Uterus (tissue), 4 donors: ENCODE results near the gene CYYR1. TPM values are rescaled to one million over a fixed set of nuclear protein-coding genes. Genes with fewer than 3 reads are reported as not detected.

Experiments
- DNase-seq, 2 donors: peaks; one replicate each; pipeline ENCODE4 v3.0.0-alpha.2; 2019 to 2020
- H3K27ac ChIP-seq, 2 donors: fragments of 200-600 bp; sonication (generic); 1 replicate in 1 of 2; 2 replicates in 1 of 2; pipeline ENCODE4 v1.5.1; 2016 to 2018
- H3K27me3 ChIP-seq, 2 donors: fragments of 200-600 bp; sonication (generic); one replicate each; pipeline ENCODE4 v1.5.1; 2018 to 2019; ENCODE audit warnings: control low read depth in 1 of 2
- H3K36me3 ChIP-seq, 2 donors: fragments of 200-600 bp; sonication (generic); one replicate each; pipeline ENCODE4 v1.5.1; 2019; ENCODE audit warnings: control low read depth in 1 of 2
- H3K4me1 ChIP-seq, 2 donors: fragments of 200-600 bp; sonication (generic); one replicate each; pipeline ENCODE4 v1.5.1; 2018 to 2019; ENCODE audit warnings: control low read depth in 1 of 2
- H3K4me3 ChIP-seq, 2 donors: fragments of 200-600 bp; sonication (generic); 1 replicate in 1 of 2; 2 replicates in 1 of 2; pipeline ENCODE4 v1.5.1; 2018 to 2019; ENCODE audit warnings: mild to moderate bottlenecking in 1 of 2
- H3K9me3 ChIP-seq, 2 donors: fragments of 200-600 bp; sonication (generic); one replicate each; pipeline ENCODE4 v1.5.1; 2019; ENCODE audit warnings: control low read depth in 1 of 2
- CTCF ChIP-seq, 4 experiments: fragments of 200-600 bp in 2 of 4; fragments of 450-650 bp in 2 of 4; sonication (generic) in 2 of 4; IDR thresholded peaks; one replicate each; pipeline ENCODE4 v1.5.1; 2016 to 2019; ENCODE audit warnings: antibody characterized with exemption in 4 of 4, mild to moderate bottlenecking in 2 of 4, moderate library complexity in 1 of 4
- POLR2A ChIP-seq, 2 donors: fragments of 450-650 bp; IDR thresholded peaks; one replicate each; pipeline ENCODE4 v1.6.1; 2016; ENCODE audit warnings: antibody characterized with exemption in 2 of 2, mild to moderate bottlenecking in 1 of 2, moderate library complexity in 1 of 2
- intact Hi-C: fragments of 100-400 bp; cut with DNase I; formaldehyde crosslinking; loops from one replicate; pipeline ENCODE4 v1.15.1; 2023; ENCODE audit warnings: low total_unique reads
- total RNA-seq, 4 donors: library from RNA; depleted of rRNA in 3 of 4; stranded (reverse); fragments of >200 nt in 3 of 4; gene quantifications; one replicate each; pipeline versions ENCODE4 v1.1.0 to v1.2.4, GENCODE V29; 2014 to 2023
- donor health status: DM: yes; HTN: yes; CAD: no.

The CYYR1 gene
- total RNA-seq, 4 donors from 2014 or later, result 15.9 to 83.8 (median 23.7) TPM

DNA sequence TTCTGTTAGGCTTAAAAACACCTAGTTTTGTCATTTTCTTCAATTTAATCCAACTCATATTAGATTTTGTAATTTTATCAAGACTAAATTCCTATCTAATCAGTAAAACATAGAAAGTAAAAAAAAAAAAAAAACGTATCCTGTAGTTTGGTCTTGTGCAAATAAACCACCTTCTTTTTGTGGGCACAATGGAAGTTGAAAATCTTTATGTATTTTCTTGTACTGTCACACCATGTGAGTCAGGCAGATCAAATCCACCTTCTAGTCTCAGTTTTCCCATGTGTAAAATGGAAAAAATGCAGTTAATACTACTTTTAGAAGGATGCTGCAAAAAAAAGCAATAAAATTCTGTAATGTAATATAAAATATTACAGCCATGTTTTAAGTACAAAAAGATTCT, 129.8 kb downstream of the CYYR1 start:
- Histone ChIP-seq H3K9me3 (no peaks in the 10 kb centered on the region), H3K27ac (no peak overlapping the region), H3K4me1 (no peaks in the 10 kb centered on the region), H3K36me3 (no peaks in the 10 kb centered on the region), H3K4me3 (no peak overlapping the region), H3K27me3 (no peaks in the 10 kb centered on the region)
- intact Hi-C loops, result no loop called here
- no peak for DNase-seq
- TF ChIP-seq CTCF (IDR thresholded peaks at IDR 0.05), result no peak
- TF ChIP-seq POLR2A (IDR thresholded peaks at IDR 0.05), result no peak

DNA sequence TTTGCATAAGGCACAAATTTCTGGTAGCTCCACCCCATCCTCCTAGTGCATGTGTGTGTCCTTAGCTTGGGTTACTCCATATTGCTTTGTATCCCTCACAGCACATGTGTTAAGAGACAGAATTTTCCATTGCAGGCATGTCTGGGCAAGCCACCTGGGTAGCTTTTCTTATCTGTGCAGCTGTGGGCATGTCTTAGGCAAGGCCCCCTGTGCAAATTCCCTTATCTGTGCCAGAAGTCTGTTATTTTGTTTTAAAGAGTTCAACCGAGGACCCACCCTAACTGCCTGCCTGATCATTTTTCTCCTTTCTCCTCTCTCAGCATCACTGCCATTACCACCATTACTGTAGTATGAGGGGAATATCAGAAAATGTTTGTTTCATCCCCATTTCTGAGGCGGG, 131.9 kb downstream of the CYYR1 start:
- intact Hi-C loops, result no loop called here

GRCh38 chr21:26438976-26439375, 134.1 kb downstream of the CYYR1 start:
- DNase-seq, result no peak
- intact Hi-C loops, result no loop called here
- Histone ChIP-seq H3K36me3 (no peaks in the 10 kb centered on the region), H3K4me3 (no peak overlapping the region), H3K9me3 (no peaks in the 10 kb centered on the region), H3K27ac (no peak overlapping the region), H3K27me3 (no peaks in the 10 kb centered on the region), H3K4me1 (no peaks in the 10 kb centered on the region)
- TF ChIP-seq CTCF (IDR thresholded peaks at IDR 0.05) (no peak), POLR2A (IDR thresholded peaks at IDR 0.05) (no peak)

More for the DNA sequence above, 131.9 kb downstream of the CYYR1 start:
- H3K36me3 ChIP-seq, result no peaks in the 10 kb centered on the region
- H3K27ac ChIP-seq, result no peak overlapping the region
- no peak overlapping the region for H3K4me3 ChIP-seq
- no peak for DNase-seq
- H3K27me3 ChIP-seq, result no peaks in the 10 kb centered on the region
- H3K4me1 ChIP-seq, result no peaks in the 10 kb centered on the region
- TF ChIP-seq POLR2A (IDR thresholded peaks at IDR 0.05) (no peak), CTCF (IDR thresholded peaks at IDR 0.05) (no peak)
- no peaks in the 10 kb centered on the region for H3K9me3 ChIP-seq

- TF ChIP-seq POLR2A (IDR thresholded peaks at IDR 0.05), result no peak
- no peak for TF ChIP-seq CTCF (IDR thresholded peaks at IDR 0.05)
- Histone ChIP-seq H3K27ac (no peak overlapping the region), H3K4me1 (no peaks in the 10 kb centered on the region), H3K9me3 (no peaks in the 10 kb centered on the region), H3K4me3 (no peak overlapping the region), H3K36me3 (no peaks in the 10 kb centered on the region), H3K27me3 (no peaks in the 10 kb centered on the region)
- no peak for DNase-seq
- intact Hi-C loops, result no loop called here
Observed at GRCh38 chr21:26437326-26438009, 135.6 kb downstream of the CYYR1 start.

DNA sequence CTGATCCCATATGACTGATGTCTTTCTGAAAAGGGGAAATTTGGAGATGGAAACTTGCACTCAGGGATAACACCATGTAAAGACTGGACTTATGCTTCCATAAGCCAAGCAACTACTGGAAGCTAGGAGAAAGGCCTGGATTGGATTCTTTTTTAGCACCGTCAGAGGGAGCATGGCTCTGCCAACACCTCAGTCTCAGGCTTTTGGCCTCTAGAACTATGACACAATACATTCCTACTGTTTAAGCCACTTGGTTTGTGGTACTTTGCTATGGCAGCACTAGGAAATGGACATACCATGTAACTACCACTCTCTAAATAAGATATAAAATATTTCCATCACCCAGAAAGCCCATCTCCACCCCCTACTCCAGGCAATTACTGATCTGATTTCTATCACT, 139.7 kb downstream of the CYYR1 start:
- DNase-seq, result no peak

More for the DNA sequence above, 139.7 kb downstream of the CYYR1 start:
- Histone ChIP-seq H3K36me3 (no peaks in the 10 kb centered on the region), H3K4me1 (no peaks in the 10 kb centered on the region), H3K9me3 (no peaks in the 10 kb centered on the region), H3K27ac (no peak overlapping the region), H3K4me3 (no peak overlapping the region), H3K27me3 (no peaks in the 10 kb centered on the region)
- TF ChIP-seq POLR2A (IDR thresholded peaks at IDR 0.05), result no peak
- intact Hi-C loops, result no loop called here
